ENCODE data around the gene SHPK. TPM values are rescaled to one million over a fixed set of nuclear protein-coding genes. Genes with fewer than 3 reads are reported as not detected.

The SHPK gene
- total and polyA plus RNA-seq, 9 of the 15 experiments (the other 6 are each of a cell fraction or from before 2014, with no cell fraction given), result 2.5 to 16.3 (median 11.8) TPM

GRCh38 chr17:3667366-3668278, 31.6 kb upstream of the SHPK start (continued):
- TF ChIP-seq ZNF280A (IDR thresholded peaks at IDR 0.05; ENCODE audit: low read depth, partially characterized antibody) (no peak), RUNX1 (IDR thresholded peaks at IDR 0.05; ENCODE audit: low read depth) (no peak), DPF2 (IDR thresholded peaks at IDR 0.05) (peak; percentile 52; the same call in 1 of the 2 replicates), RCOR1 (IDR thresholded peaks at IDR 0.05; ENCODE audit: borderline replicate concordance in 1 of 2, low read depth in 2 of 2, low read length in 2 of 2) (peak in 1 of 2 experiments; percentile 88; a peak in 2 of 4 replicates), FOXK1 (CRISPR knock-in tag; IDR thresholded peaks at IDR 0.05; ENCODE audit: borderline replicate concordance) (no peak), SRF (CRISPR knock-in tag; IDR thresholded peaks at IDR 0.05) (peak in 1 of 2 experiments; percentile 82; a peak in 1 of 4 replicates), JUND (IDR thresholded peaks at IDR 0.05; ENCODE audit: borderline replicate concordance, low read depth, low read length) (peak; percentile 20; the same call in 1 of the 2 replicates), JUND (tag; IDR thresholded peaks at IDR 0.05; ENCODE audit: borderline replicate concordance, low read depth, low read length) (peak; percentile 18; the same call in 1 of the 3 replicates), SREBF1 (IDR thresholded peaks at IDR 0.05; ENCODE audit: borderline replicate concordance, low read depth, low read length) (no peak), HLTF (IDR thresholded peaks at IDR 0.05) (no peak), POLR3A (IDR thresholded peaks at IDR 0.05; ENCODE audit: borderline replicate concordance, extremely low read depth, insufficient read depth, insufficient read length) (no peak), FOXJ3 (CRISPR knock-in tag; IDR thresholded peaks at IDR 0.05) (no peak), BHLHE40 (IDR thresholded peaks at IDR 0.05; ENCODE audit: low read length) (no peak), ZZZ3 (IDR thresholded peaks at IDR 0.05) (no peak), TAF1 (IDR thresholded peaks at IDR 0.05; ENCODE audit: control insufficient read depth, extremely low read depth, insufficient read depth, low read length, severe bottlenecking) (no peak), ZNF124 (CRISPR knock-in tag; IDR thresholded peaks at IDR 0.05) (no peak), SPI1 (IDR thresholded peaks at IDR 0.05; ENCODE audit: borderline replicate concordance, low read depth, low read length) (peak; percentile 45; the same call in 1 of the 2 replicates), ATF7 (IDR thresholded peaks at IDR 0.05) (no peak), FOXK2 (conservative IDR thresholded peaks at IDR 0.05 in 1 of 2, IDR thresholded peaks at IDR 0.05 in 1 of 2; ENCODE audit: low read depth in 2 of 2) (no peak), ATF6 (CRISPR knock-in tag; IDR thresholded peaks at IDR 0.05) (no peak), SMAD2 (IDR thresholded peaks at IDR 0.05; ENCODE audit: low read depth, low read length) (no peak), ATF2 (CRISPR knock-in tag; IDR thresholded peaks at IDR 0.05) (no peak)

Measured in K562 (cell line).